ENCODE data around the gene CCM2.

Gene CCM2

DNA sequence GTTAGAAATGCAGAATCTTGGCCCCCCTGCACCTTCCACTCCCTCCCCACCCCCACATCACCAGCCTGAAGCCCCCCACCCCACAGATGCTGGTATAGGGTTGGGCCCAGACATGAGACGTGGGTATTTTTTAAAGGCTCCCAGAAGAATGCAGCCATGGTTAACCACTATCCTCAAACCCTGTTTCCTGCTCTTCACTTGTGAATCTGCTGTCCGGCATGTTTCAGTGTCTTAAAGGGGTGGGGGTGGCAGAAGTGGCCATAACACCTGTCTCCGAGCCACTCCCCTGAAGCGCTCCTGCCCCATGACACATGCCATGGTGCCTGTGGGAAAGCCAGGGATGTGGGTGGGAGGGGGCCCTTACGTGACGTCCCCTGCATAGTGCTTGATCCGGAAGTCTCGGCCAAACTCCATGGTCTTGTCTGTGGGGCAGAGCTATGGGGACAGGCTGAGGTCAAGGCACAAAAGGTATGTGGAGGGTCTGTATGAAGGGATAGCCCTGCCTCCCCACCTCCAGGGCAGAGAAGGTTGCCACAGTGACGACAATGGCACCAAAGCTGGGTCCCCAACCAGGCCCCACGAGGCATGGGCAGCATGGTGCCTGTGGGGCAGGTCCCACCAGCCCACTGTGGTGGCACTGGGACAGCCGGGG, 30.8 kb upstream of the CCM2 start:
- no peak for DNase-seq (ENCODE audit: low read depth)

DNA sequence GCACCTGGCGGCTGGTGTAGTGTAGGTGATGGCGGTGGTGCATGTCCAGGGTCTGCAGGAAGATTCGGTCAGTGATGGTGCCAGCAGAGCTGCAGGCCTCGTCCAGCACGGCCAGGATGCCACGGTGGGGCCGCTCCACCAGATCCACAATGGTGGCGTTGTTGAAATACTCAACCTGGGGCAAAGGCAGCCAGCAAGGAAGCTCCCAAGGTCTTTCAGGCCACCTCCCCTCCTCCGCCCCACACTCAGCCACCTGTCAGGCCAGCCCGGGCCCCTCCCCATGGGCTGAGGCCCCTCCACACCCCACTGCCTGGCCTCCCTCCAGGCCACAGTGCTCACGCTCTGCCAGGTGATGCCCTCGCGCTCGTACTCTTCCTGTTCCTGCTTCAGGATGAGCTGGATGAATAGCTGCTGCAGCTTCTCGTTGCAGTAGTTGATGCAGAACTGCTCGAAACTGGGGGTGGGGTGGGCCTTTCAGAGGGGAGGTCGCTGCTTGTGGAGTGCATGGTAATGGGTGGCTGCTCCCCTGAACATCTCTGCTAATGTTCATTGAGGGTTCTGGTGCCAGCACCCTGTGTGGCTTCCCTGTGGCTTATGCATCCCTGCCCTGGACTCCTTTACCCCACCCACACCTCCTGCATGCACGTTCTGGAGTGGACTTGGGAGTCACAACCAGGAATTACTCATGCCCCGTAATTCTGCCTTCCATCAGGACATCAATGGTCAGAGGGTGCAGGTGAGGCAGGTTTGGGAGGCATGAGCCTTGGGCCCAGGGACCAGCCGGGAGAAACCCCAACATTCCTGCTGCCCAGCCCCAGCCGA, 30.1 kb upstream of the CCM2 start:
- DNase-seq (ENCODE audit: low read depth), result no peak

DNA sequence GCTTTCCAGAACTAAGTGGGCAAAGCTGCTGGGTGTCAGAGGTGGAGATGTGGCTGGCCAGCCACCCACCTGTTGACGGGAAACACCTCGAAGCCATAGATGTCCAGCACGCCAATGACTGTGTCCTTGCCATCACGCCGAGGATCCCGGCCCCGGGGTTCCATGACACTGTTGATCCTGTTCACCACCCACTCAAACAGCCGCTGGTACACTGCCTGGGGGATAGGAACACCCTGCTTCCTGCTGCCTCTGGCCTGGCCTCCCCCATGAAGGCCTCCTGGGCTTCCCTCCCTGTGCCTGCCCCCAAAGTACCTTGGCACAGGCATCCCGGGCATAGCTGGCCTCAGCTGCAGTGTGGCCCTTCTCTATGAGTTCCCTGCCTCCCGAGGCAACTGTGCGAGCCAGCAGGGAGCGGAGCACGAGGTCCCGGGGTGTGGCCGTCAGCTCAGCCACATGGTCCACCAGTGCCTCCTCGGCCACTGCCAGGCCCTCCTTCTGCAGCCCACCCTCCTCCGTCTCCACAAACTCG, 29.4 kb upstream of the CCM2 start:
- no peak for DNase-seq (ENCODE audit: low read depth)

DNA sequence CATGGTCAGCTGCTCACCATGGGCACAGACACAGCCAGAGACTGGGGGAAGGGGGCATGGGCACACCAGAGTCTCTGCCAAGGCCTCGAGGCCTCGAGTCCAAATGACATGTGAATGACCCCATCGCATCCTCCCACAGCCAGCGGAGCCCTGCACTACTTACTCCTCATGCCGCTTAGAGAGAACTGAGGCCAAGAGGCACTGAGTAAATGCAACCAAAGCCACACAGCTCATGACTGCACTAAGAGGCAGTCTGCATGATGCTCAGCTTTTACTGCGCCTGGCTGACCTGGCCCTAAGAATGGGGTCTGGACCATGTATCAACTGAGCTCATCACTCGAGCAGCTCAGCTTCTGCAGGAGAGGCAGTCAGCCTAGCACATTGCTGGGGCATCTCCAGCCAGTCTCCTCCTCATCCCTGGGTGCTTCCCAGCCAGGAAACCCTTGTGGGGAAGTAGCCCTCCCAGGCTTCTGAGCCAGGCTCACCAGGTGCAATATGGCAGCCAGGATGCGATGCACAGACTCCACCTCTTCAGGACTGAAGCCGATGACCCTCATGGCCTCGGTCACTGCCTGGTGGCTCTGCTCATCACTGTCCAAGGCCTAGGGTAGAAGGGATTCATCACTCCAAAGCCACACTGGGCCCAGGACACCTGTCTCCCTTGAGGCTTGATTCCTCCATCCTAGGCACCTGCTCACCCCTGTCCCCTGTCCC, 28.7 kb upstream of the CCM2 start:
- DNase-seq (ENCODE audit: low read depth), result no peak

DNA sequence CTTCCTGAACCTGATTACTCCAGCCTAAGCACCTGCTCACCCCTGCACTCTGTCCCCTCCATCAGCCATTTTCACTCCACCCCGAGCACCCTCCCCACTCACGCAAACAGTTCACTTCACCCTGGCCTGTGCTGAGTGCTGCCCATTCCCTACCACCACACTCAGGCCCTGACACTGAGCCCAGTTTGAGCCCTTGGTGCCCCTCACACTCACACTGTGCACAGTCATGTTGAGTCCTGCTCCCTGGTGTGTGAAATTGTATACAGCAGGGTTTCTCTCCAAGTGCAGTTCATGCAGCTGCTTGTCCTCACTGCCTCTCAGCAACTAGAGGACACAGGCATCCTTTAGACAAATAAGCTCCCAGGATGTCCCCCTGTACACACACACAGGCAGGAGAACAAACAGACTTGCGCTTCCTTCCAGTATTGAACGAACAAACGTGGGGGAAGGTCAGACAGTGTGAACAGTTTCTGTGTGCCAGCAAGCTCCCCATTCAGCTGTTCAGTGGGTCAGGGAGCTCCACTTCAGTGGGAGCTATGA, 28.0 kb upstream of the CCM2 start:
- DNase-seq (ENCODE audit: low read depth), result no peak

DNA sequence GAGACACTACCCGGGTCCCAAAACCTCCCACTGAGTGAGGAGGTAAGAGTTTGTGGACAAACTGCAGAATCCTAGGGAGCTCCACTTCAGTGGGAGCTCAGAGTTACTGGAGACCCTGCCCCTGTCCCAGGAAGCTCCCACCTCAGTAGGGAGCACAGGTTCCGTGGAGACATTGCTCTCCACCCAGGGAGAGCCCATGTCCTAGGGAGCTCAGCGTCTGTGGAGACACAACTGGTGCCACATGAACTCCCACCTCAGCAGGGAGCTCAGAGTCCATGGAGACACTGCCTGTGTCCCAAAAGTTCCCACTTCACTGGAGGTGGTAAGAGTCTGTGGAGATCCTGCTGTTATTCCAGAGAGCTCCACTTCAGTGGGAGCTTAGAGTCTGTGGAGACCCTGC, 27.4 kb upstream of the CCM2 start:
- DNase-seq (ENCODE audit: low read depth), result no peak

DNA sequence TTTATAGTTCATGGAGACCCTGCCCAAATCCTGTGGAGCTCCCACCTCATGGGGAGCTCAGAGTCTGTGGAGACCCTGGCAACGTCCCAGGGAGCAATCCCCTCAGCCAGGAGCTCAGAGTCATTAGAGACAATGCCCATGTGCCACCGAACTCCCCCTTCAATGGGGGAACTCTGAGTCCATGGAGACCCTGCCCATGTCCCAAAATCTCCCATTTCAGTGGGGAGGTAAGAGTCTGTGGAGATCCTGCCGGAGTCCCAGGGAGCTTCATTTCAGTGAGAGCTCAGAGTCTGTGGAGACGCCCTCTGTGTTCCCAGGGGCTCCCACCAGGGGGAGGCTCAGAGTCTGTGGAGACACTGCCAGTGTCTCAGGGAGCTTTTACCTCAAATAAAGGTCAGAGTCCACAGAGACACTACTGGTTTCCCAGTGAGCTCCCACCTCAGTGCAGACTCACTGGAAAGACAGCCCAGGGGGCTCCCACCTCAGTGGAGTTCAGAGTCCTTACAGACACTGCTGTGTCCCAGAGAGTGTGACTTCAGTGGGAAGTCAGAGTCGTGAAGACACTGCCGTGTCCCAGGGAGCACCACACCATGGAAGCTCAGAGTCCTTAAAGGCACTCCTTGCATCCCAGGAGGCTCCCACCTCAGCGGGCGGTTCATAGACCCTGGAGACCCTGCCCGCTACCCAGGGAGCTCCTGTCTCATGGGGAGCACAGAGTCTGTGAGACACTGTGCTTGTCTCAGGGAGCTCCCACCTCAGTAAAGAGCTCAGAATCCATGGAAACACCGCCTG, 26.2 kb upstream of the CCM2 start:
- DNase-seq (ENCODE audit: low read depth), result no peak

DNA sequence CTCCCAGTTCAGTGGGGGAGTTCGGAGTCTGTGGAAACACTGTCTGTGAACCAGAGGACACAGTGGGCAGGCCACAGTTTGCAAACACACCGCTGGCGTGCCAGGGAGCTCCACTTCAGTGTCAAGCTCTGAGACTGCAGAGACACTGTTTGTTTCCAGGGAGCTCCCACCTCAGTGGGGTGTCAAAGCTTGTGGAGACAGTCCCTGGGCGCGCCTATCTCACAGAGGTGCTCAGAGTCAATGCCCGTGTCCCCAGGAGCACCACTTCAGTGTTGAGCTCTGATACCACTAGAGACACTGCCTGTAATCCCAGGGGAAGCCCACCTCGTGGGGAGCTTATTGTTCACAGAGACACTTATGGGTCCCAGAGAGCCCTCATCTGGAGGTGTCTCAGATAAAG, 25.5 kb upstream of the CCM2 start:
- DNase-seq (ENCODE audit: low read depth), result no peak

DNA sequence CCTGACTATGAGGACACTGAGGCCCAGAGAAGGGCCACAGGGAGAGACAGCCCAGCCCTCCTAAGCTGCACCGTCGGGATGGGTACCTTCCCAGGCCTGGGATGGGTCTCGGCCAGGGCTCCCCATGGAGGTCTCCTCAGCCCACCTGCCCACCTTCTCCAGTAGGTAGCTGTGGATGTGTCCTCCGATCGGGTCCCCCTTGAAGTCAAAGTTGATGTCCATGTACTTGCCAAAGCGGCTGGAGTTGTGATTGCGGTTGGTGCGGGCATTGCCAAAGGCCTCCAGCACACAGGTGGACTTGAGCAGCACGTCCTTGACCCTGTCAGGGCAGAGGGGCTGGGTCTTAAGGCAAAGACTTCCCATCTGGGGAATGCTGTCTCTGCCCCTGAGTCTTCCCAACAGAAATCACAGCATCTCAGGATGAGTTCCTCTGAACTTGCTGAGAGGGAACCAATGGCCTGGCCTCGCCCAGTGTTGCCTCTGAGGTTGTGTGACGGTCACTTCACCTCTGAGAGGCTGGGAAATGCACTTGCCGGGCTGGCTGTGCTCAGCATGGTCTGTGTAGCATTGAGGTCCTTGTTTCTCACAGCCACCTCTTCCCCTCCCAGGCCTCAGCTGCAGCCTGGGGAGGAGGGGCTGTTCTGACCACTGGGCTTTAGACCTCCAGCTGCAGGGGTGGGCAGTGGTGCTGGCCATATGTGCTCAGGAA, 24.5 kb upstream of the CCM2 start:
- DNase-seq (ENCODE audit: low read depth), result no peak

DNA sequence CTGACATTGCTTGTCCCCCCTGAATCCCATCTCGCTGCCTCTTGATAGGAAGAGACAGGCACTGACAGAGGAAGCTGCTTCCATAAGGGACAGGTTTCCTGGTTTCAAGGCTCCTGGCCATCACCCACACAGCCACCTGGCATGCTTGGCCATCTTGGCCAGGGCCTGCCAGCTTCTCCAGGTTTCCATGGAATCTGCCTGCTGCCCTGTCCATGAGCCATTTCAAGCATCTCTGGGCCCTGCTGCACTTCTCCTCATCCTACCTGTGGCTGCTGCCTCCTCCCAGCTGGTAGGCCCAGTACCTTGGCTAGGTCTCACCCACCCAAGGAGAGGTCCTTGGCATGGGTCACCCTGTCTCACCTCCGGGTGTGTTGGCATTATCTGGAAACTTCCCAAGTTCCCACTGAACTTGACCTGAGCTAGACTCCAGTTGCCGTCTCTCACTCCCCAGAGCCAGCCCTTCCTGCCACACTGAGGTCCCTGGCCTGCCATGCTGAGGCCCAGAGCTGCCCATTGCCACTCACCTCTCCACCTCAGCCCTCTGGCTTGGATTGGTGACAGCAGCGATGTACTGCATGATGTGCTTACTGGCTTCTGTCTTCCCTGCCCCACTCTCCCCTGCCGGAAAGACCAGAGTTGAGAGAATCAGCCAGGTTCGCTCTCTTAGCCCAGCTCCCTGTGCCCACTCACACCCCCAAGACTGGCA, 23.8 kb upstream of the CCM2 start:
- DNase-seq (ENCODE audit: low read depth), result no peak

DNA sequence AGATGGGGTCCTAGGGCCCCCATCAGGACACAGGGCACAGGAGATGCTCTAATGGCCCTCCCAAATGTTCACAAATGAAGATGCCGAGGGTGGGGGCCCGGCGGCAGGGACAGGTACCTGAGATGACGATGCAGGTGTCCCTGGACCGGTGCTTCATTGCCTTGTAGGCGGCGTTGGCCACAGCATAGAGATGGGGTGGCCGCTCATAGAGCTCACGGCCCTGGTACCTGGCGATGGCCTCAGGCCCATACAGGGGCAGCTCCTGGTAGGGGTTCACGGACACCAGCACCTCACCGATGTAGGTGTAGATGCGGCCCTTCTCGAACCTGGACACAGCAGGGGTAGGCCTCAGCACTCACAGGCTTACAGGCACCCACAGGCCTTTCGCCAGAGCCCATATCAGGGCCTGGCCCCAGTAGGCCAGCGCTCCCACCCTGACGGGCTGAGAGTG, 23.2 kb upstream of the CCM2 start:
- DNase-seq (ENCODE audit: low read depth), result no peak

DNA sequence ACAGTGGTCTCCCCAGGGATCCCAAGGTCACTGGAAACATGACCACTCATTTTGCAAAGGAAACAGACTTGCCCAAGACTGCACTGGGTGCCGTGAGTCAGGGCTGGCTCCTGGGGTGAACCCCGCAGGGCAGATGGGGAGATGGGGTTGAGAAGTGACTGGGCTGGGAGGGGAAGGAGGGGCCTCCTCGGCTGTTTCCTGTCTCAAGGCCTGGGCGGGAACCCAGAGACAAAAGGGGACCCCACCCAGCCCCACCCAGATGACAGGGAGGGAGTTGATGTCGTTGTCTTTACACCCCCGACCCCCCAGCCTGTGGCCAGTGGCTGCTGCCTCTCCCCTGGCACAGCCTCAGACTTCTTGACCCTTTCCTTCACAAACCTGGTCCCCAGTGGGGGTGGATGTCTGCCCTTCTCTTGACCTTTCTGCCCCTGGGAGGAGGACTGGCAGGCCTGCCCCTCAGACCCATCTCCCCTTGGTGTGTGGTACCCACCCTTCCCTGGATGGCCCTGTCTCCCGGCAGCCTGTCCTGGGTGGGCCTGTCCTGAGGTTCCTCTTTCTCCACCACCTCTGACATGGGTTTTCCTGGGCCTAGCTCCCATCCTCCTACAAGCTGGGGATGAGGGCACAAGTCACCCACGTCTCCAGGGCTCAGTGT, 22.6 kb upstream of the CCM2 start:
- DNase-seq (ENCODE audit: low read depth), result no peak

DNA sequence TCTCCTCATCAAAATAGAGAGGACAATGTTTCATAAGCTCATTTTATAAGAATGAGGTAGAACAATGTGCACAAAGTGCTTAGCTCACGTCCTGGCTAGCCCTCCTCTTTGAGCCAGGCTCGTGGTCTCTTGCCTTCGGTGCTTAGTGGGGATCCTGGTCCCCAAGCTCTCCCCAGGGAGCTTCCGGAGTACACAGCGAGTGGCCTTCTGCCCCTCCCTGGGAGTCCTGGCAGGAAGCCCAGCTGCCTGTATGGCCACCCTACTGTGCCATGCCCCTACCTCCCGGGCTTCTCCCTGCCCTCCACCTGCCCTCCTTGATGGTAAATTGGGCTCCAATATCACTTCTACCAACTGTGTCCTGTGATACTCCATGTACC, 22.1 kb upstream of the CCM2 start:
- no peak for DNase-seq (ENCODE audit: low read depth)

DNA sequence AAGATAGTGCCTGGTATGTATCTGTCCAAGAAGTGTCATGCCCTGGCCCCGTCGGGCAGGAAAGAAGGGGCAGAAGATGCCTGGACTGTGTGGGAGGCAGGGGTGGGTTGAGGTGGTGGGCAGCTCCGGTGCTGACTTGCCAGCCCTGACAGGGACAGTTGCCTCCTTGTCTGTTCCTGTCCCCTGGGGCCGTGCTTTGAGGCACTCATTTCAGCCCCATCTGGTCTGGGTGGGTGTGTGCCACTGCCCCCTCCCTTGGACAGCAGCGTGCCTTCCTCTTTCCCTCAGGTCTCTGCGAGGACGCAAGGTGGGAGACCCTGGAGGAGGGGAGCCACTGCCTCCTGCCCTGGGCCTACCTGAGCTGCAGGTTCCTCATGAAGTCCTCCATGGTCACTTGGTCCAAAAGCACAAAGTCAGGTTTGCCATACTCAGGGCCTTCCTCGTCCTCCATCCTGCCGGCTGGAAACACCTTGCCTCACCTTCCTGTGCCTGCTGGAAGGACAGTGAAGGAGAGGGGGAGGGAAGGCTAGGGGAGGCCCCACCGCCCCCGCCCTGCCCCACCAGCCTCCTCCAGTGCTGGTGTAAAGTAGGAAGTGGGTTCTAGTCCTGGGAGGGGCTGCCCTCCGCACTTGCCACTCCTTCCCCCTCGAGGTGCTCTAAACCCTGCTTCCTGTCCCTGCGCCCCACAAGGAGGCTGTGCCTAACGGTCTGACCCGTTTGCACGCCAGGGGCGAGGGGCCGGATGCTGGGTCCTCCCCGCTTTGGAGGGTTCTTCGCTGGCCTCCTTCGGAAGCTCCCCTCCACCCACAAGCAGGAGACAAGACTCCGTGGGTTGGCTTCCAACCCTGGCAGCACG, 21.3 kb upstream of the CCM2 start, which contains the start of gene MYO1G:
MYO1G (minus strand) TSS at position 505 of the 856 bp plus-strand sequence; CDS start at position 451, 54 bp downstream.
- DNase-seq (ENCODE audit: low read depth), result no peak

DNA sequence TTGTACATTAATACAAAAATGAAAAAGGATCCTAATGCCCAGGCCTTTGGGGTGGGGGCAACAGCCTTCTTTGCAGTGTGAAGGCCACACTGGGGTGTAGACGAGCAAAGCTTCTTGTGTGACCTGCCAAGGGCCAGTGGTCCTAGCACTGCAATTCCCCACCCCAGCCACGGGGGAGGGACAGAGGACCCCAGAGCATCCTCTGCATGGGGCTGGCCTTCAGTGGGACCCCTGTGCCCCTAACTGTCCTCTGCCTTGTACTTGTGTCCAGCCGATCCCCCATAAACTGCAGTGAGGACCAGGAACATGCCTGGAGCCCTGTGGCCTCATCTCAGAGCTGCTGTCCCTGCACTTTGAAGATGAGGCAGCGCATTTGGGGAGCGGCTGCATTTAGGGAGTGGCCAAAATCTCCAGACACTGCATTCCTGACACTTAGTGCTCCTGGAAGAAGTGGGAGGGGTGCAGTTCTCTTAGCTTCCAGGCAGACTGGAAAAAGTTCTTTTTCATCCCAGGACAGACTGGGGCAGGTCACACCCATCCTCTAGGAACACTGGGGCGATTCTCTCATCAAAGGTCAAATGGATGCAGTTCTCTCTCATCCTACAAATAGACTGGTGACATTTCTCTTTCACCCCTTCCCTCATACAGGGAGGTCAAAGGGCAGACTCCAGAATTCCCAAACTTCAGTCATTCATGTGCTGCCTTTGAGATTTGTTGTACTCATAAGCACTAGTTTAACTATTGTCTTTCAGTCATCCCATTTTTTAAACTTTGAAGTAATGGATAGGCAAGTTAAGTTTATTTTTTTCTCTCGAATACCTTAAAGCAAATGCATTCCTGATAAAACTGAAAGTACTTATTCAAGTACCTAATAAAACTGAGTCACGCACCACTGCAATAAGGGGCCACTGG, 20.3 kb upstream of the CCM2 start:
- DNase-seq (ENCODE audit: low read depth), result no peak

DNA sequence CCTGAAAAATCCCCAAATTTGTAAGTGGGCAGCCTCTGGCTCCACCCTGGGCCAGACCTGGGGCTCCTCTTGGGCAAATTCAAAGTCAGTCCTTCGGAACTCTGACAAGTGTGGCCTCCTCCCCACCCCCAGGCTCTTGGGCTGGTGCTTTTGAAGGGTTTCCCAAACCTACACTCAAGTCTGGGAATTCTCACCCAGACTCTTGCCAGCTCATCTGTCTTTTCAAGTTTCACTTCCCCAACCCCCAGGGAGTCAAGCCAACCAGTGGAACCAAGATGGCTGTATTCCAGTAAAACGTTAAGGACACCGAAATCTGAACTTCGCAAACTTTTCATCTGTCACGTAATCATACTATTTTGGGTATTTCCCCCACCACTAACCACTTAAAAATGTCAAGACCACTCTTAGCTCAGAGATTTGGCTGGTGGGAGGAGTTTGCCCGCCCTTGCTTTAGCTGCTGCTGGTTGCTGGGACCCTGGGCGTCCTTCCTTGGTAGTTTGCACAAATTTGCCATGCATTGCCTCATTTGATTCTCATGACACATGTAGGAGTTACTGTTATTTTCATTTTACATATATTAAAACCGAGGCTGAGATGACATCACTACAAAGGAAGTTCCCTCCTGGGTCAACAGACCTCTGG, 19.5 kb upstream of the CCM2 start:
- no peak for DNase-seq (ENCODE audit: low read depth)

DNA sequence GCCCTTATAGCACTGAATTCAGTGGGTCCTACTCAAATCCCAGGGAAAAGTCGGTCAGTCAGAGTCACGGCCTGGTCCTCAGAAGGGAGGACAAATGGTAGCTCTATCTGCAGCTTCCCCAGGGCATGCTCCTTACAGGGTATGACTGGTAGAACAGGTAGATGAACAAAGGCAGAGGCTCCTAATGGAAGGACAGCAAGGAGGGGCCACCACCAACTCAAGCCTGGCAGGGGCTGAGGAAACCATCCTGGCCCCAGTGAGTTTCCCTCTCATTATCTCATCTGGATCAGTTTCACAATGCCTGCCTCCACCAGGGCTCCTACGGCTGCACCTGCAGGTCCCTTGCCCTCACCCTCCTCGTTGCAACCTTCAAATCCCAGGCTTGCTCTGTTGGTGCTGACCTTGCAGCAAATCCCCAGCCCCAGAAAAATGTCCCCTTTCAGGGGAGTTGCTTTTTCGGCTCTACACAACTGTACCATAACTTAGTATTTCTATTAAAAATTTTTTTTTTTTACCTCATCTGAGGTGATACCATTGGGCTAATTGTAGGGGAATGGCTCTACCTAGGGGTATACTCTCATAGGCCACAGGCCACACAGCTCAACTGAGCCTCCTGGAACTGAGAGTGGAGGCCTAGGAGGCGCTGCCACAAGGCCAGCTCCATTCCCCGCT, 18.8 kb upstream of the CCM2 start:
- DNase-seq (ENCODE audit: low read depth), result no peak

Measured in iris pigment epithelial cell (primary cell).